IMR-90 (cell line): ENCODE measurements around the gene RCAN2. TPM values are rescaled to one million over a fixed set of nuclear protein-coding genes. Genes with fewer than 3 reads are reported as not detected.

Experiments
- ATAC-seq: fragments of 200-7000 bp; cut with Tn5 transposase; 2 replicates; pipeline ENCODE4 v1.9.1; 2020; ENCODE audit warnings: low read depth, mild to moderate bottlenecking, moderate library complexity
- BruUV-seq: library from RNA; stranded (reverse); fragments of 400-500 nt; replicated peaks from 2 replicates; lab custom pipeline; 2021; lab: Mats Ljungman, UMichigan
- CTCF ChIA-PET: fragments of 300-600 bp; formaldehyde crosslinking; extraction: SDS; loops from one replicate; lab custom pipeline; 2021; ENCODE audit warnings: antibody characterized with exemption; lab: Yijun Ruan, JAX
- POLR2A ChIA-PET: fragments of 300-600 bp; sonication (Branson Sonifier 250); formaldehyde crosslinking; loops from one replicate; lab custom pipeline; 2022; ENCODE audit warnings: antibody characterized with exemption; ENCODE audit not compliant: unreplicated experiment; lab: Charles Lee
- DNase-seq: peaks from one replicate; pipeline ENCODE4 v3.0.0; 2013
- H2AFZ ChIP-seq: replicated peaks from 2 replicates; pipeline ENCODE3; 2013; ENCODE audit warnings: low read length, mild to moderate bottlenecking; ENCODE audit not compliant: poor library complexity
- H2AK5ac ChIP-seq: 2 replicates; pipeline ENCODE4 v1.6.1; 2013; ENCODE audit warnings: low read depth, low read length, inconsistent platforms
- H2AK9ac ChIP-seq: replicated peaks from 2 replicates; pipeline ENCODE3; 2013; ENCODE audit warnings: mild to moderate bottlenecking, low read depth, low read length, moderate library complexity; ENCODE audit not compliant: poor library complexity
- H2BK120ac ChIP-seq: 2 replicates; pipeline ENCODE4 v1.6.1; 2013; ENCODE audit warnings: low read depth, low read length, inconsistent platforms
- H2BK15ac ChIP-seq: 3 replicates; pipeline ENCODE4 v1.6.1; 2013; ENCODE audit warnings: low read depth, low read length, inconsistent platforms
- H2BK20ac ChIP-seq: 2 replicates; pipeline ENCODE4 v1.6.1; 2013; ENCODE audit warnings: low read depth, mild to moderate bottlenecking, inconsistent platforms, low read length, moderate library complexity
- H2BK5ac ChIP-seq: 2 replicates; pipeline ENCODE4 v1.6.1; 2013; ENCODE audit warnings: mild to moderate bottlenecking, low read depth, low read length, inconsistent platforms; ENCODE audit not compliant: poor library complexity, severe bottlenecking
- H3K14ac ChIP-seq: replicated peaks from 2 replicates; pipeline ENCODE4 v1.6.1; 2013; ENCODE audit warnings: low read depth, low read length, inconsistent platforms
- H3K18ac ChIP-seq: 2 replicates; pipeline ENCODE4 v1.6.1; 2013; ENCODE audit warnings: low read depth, low read length, control low read depth
- H3K23ac ChIP-seq: 2 replicates; pipeline ENCODE4 v1.6.1; 2013; ENCODE audit warnings: low read depth, low read length, inconsistent platforms
- H3K27ac ChIP-seq: 2 replicates; pipeline ENCODE4 v1.5.1; 2013; ENCODE audit warnings: mild to moderate bottlenecking, control low read depth, low read length; ENCODE audit not compliant: insufficient read depth
- H3K27me3 ChIP-seq: 2 replicates; pipeline ENCODE4 v1.6.1; 2013; ENCODE audit warnings: low read length; ENCODE audit not compliant: control insufficient read depth, insufficient read depth
- H3K36me3 ChIP-seq: 2 replicates; pipeline ENCODE4 v1.6.1; 2013; ENCODE audit warnings: low read length, mixed read lengths; ENCODE audit not compliant: control insufficient read depth, insufficient read depth
- H3K4ac ChIP-seq: 2 replicates; pipeline ENCODE4 v1.6.1; 2013; ENCODE audit warnings: low read depth, low read length, inconsistent platforms
- H3K4me1 ChIP-seq: 2 replicates; pipeline ENCODE4 v1.6.1; 2013; ENCODE audit warnings: low read length, mixed read lengths; ENCODE audit not compliant: control insufficient read depth, insufficient read depth
- H3K4me2 ChIP-seq: 2 replicates; pipeline ENCODE4 v1.6.1; 2013; ENCODE audit warnings: low read depth, mild to moderate bottlenecking, control low read depth, low read length, moderate library complexity
- H3K4me3 ChIP-seq: 2 replicates; pipeline ENCODE4 v1.5.1; 2013; ENCODE audit warnings: low read depth, mild to moderate bottlenecking, control low read depth, low read length, moderate library complexity; ENCODE audit not compliant: insufficient read depth
- H3K56ac ChIP-seq: 2 replicates; pipeline ENCODE4 v1.6.1; 2013; ENCODE audit warnings: low read length, inconsistent platforms; ENCODE audit not compliant: insufficient read depth; ENCODE audit errors: extremely low read depth
- H3K79me1 ChIP-seq, 2 experiments: 2 replicates each; pipeline ENCODE4 v1.6.1; 2013; ENCODE audit warnings: low read length in 2 of 2, inconsistent platforms in 1 of 2, low read depth in 1 of 2
- H3K9ac ChIP-seq: 2 replicates; pipeline ENCODE4 v1.6.1; 2013; ENCODE audit warnings: low read depth, low read length, control low read depth
- H3K9me1 ChIP-seq: 2 replicates; pipeline ENCODE4 v1.6.1; 2013; ENCODE audit warnings: low read length, inconsistent platforms; ENCODE audit not compliant: insufficient read depth
- H3K9me3 ChIP-seq: 2 replicates; pipeline ENCODE4 v1.6.1; 2013; ENCODE audit warnings: low read length; ENCODE audit not compliant: control insufficient read depth, insufficient read depth
- H4K20me1 ChIP-seq: 2 replicates; pipeline ENCODE4 v1.6.1; 2013; ENCODE audit warnings: low read length, inconsistent platforms; ENCODE audit not compliant: insufficient read depth
- H4K5ac ChIP-seq: 2 replicates; pipeline ENCODE4 v1.6.1; 2013; ENCODE audit warnings: mild to moderate bottlenecking, low read depth, low read length, control low read depth
- H4K8ac ChIP-seq, 2 experiments: 2 replicates each; pipeline ENCODE4 v1.6.1; 2013; ENCODE audit warnings: low read depth in 2 of 2, low read length in 2 of 2, control low read depth in 1 of 2, inconsistent platforms in 1 of 2
- H4K91ac ChIP-seq: 2 replicates; pipeline ENCODE4 v1.6.1; 2013; ENCODE audit warnings: low read depth, low read length, inconsistent platforms; ENCODE audit not compliant: insufficient read depth
- BHLHE40 ChIP-seq: fragments of 150-350 bp; IDR thresholded peaks from 2 replicates; pipeline ENCODE4 v1.6.1; 2016; ENCODE audit warnings: mild to moderate bottlenecking, low read depth, low read length
- CEBPB ChIP-seq: IDR thresholded peaks from 2 replicates; pipeline ENCODE4 v1.6.1; 2012; ENCODE audit warnings: low read depth, low read length, improper control_type of control experiment
- CHD1 ChIP-seq: IDR thresholded peaks from 2 replicates; pipeline ENCODE4 v1.6.1; 2012; ENCODE audit warnings: low read depth, low read length, improper control_type of control experiment
- CTCF ChIP-seq: conservative IDR thresholded peaks from 2 replicates; pipeline ENCODE4 v1.5.1; 2012; ENCODE audit warnings: mild to moderate bottlenecking, low read depth, low read length, improper control_type of control experiment
- ELK1 ChIP-seq: fragments of 150-350 bp; IDR thresholded peaks from 2 replicates; pipeline ENCODE4 v1.6.1; 2016; ENCODE audit warnings: low read depth, mild to moderate bottlenecking, low read length, moderate library complexity, borderline replicate concordance
- FOS ChIP-seq: fragments of 150-350 bp; IDR thresholded peaks from 2 replicates; pipeline ENCODE4 v1.6.1; 2016; ENCODE audit warnings: low read depth, low read length
- MAFK ChIP-seq: IDR thresholded peaks from 2 replicates; pipeline ENCODE4 v1.6.1; 2012; ENCODE audit warnings: low read depth, low read length, improper control_type of control experiment
- POLR2A ChIP-seq: IDR thresholded peaks from 2 replicates; pipeline ENCODE4 v1.6.1; 2012; ENCODE audit warnings: mild to moderate bottlenecking, low read depth, low read length
- RAD21 ChIP-seq: IDR thresholded peaks from 2 replicates; pipeline ENCODE4 v1.6.1; 2012; ENCODE audit warnings: low read length, improper control_type of control experiment
- RCOR1 ChIP-seq: IDR thresholded peaks from 2 replicates; pipeline ENCODE4 v1.6.1; 2012; ENCODE audit warnings: mild to moderate bottlenecking, low read length, improper control_type of control experiment; ENCODE audit not compliant: insufficient replicate concordance
- RFX5 ChIP-seq: IDR thresholded peaks from 2 replicates; pipeline ENCODE4 v1.8.0; 2012; ENCODE audit warnings: low read depth, mild to moderate bottlenecking, low read length, moderate library complexity
- WGBS, 2 experiments: methylation state at CpG; one replicate each; pipeline versions ENCODE4 v1.1.5 to v1.1.7; 2013; ENCODE audit warnings: missing lambda C conversion rate in 2 of 2; ENCODE audit not compliant: insufficient read length in 1 of 2; ENCODE audit errors: extremely low coverage in 2 of 2; 5-methylcytosine and 5-hydroxymethylcytosine counted together
- dilution Hi-C: fragments of 300-500 bp; cut with HindIII; formaldehyde crosslinking; loops from one replicate; pipeline ENCODE4 v1.14.3; 2018; ENCODE audit warnings: low sequenced_read_pairs; ENCODE audit not compliant: unreplicated experiment
- in situ Hi-C: fragments of 300-500 bp; cut with MboI; formaldehyde crosslinking; loops from 3 replicates; pipeline ENCODE4 v1.14.3; 2019; ENCODE audit warnings: low sequenced_read_pairs, inconsistent platforms, mixed read lengths
- intact Hi-C: fragments of 100-400 bp; cut with micrococcal nuclease; formaldehyde crosslinking; loops from 2 replicates; pipeline ENCODE4 v1.10.0; 2022
- polyA plus RNA-seq, 3 experiments: library from polyadenylated mRNA; depleted of rRNA; stranded (reverse); fragments of >200 nt; gene quantifications; 2 replicates each; pipeline ENCODE4 v1.2.3, GENCODE V29; 2012; ENCODE audit warnings: low replicate concordance in 1 of 3
- total RNA-seq: library from RNA; depleted of rRNA; stranded (reverse); fragments of >200 nt; gene quantifications from 2 replicates; pipeline ENCODE4 v1.2.3, GENCODE V29; 2012

The RCAN2 gene
- total and polyA plus RNA-seq, 2 of the 4 experiments (the other 2 are of a cell fraction): 1.3 to 1.8 TPM

DNA sequence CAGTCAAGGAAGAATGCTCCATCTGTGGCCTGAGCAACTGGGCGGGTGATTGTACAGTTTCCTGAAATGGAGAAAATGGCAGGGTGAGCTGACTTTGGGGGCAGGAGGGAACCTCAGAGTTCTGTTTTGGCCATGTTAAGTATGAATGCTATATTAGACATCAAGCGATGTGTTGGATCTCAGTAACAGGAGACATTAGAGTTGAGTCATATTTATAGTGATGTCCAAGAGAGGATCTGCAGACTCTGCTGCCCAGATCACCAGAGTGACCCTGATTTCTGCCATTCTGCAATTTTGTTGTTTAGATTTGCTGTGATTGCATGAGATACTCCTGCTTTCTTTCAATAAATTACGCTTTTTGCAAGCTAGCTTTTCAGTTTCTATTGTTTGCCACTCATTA is 189.1 kb downstream of the RCAN2 start:
- Histone ChIP-seq H3K4ac (no peak overlapping the region), H3K56ac (no peak overlapping the region), H2AFZ (no peak overlapping the region), H2AK5ac (no peak overlapping the region), H2BK15ac (no peak overlapping the region), H3K27ac (no peak overlapping the region), H3K27me3 (no peaks in the 10 kb centered on the region), H3K9me3 (no peaks in the 10 kb centered on the region), H4K20me1 (no peaks in the 10 kb centered on the region), H3K4me1 (no peaks in the 10 kb centered on the region), H3K14ac (no peak overlapping the region), H3K36me3 (no peaks in the 10 kb centered on the region), H4K8ac (no peak overlapping the region), H3K18ac (no peak overlapping the region), H3K4me3 (no peak overlapping the region), H3K9me1 (no peaks in the 10 kb centered on the region), H3K79me1 (no peaks in the 10 kb centered on the region), H4K5ac (no peak overlapping the region), H2BK20ac (no peak overlapping the region), H3K23ac (no peak overlapping the region), H3K4me2 (no peak overlapping the region), H2BK5ac (no peak overlapping the region), H2AK9ac (no peak overlapping the region), H2BK120ac (no peak overlapping the region), H3K9ac (no peak overlapping the region), H4K91ac (no peak overlapping the region)
- WGBS, 2 experiments: no CpG with 5 or more reads among the region's 3 CpGs
- DNase-seq (no peak), ATAC-seq (no peak)
- ChIA-PET CTCF (interaction anchor here (0.6 kb wide), 1 partner anchor 11 kb away, joined by 5 read pairs; no protein-coding TSS in a partner anchor), POLR2A (no interaction called here)
- BruUV-seq: no TSS peak
- intact Hi-C loops: no loop called here
- dilution Hi-C loops: no loop called here
- in situ Hi-C loops: no loop called here
- TF ChIP-seq ELK1 (no peak), BHLHE40 (no peak), CHD1 (no peak), RFX5 (no peak), CEBPB (no peak), RAD21 (no peak), POLR2A (no peak), FOS (no peak), MAFK (no peak), CTCF (no peak), RCOR1 (no peak)
